ENCODE measurements around the gene TNFSF11.

Gene TNFSF11

GRCh38 chr13:42626176-42626860 is 52.4 kb downstream of the TNFSF11 start:
- H3K4me3 Mint-ChIP-seq, result no peak overlapping the region

GRCh38 chr13:42628666-42629065 is 54.7 kb downstream of the TNFSF11 start:
- Mint-ChIP-seq H3K27me3 (peaks cover 35% of the 10 kb centered on the region), H3K4me1 (no peaks in the 10 kb centered on the region), H3K9me3 (no peaks in the 10 kb centered on the region), H3K36me3 (ENCODE audit: insufficient read depth) (no peaks in the 10 kb centered on the region), H3K4me3 (no peak overlapping the region), H3K27ac (ENCODE audit: low read depth) (no peak overlapping the region)
- DNase-seq (ENCODE audit: low spot score in 2 of 2) (no peak), ATAC-seq (replicated peaks; ENCODE audit: extremely low read depth, poor library complexity, severe bottlenecking) (no peak)

More at GRCh38 chr13:42626176-42626860, 52.4 kb downstream of the TNFSF11 start:
- Mint-ChIP-seq H3K36me3 (ENCODE audit: insufficient read depth) (no peaks in the 10 kb centered on the region), H3K9me3 (no peaks in the 10 kb centered on the region), H3K27me3 (peaks cover 50% of the 10 kb centered on the region), H3K27ac (ENCODE audit: low read depth) (no peak overlapping the region), H3K4me1 (no peaks in the 10 kb centered on the region)
- ATAC-seq (replicated peaks; ENCODE audit: extremely low read depth, poor library complexity, severe bottlenecking) (no peak), DNase-seq (ENCODE audit: low spot score in 2 of 2) (no peak)

- no peaks in the 10 kb centered on the region for H3K4me1 Mint-ChIP-seq
- ATAC-seq (replicated peaks; ENCODE audit: extremely low read depth, poor library complexity, severe bottlenecking) (no peak), DNase-seq (ENCODE audit: low spot score in 2 of 2) (no peak)
- peaks cover 25% of the 10 kb centered on the region for H3K27me3 Mint-ChIP-seq
- no peaks in the 10 kb centered on the region for H3K36me3 Mint-ChIP-seq (ENCODE audit: insufficient read depth)
- H3K27ac Mint-ChIP-seq (ENCODE audit: low read depth), result no peak overlapping the region
- no peaks in the 10 kb centered on the region for H3K9me3 Mint-ChIP-seq
- no peak overlapping the region for H3K4me3 Mint-ChIP-seq
Observed at GRCh38 chr13:42631181-42631580, 57.2 kb downstream of the TNFSF11 start.

GRCh38 chr13:42633495-42633894 is 59.5 kb downstream of the TNFSF11 start:
- no peaks in the 10 kb centered on the region for H3K9me3 Mint-ChIP-seq

GRCh38 chr13:42638101-42638500 is 64.1 kb downstream of the TNFSF11 start:
- ATAC-seq (replicated peaks; ENCODE audit: extremely low read depth, poor library complexity, severe bottlenecking) (no peak), DNase-seq (ENCODE audit: low spot score in 2 of 2) (no peak)
- no peaks in the 10 kb centered on the region for H3K9me3 Mint-ChIP-seq
- H3K4me3 Mint-ChIP-seq, result no peak overlapping the region
- H3K27ac Mint-ChIP-seq (ENCODE audit: low read depth), result no peak overlapping the region
- H3K4me1 Mint-ChIP-seq, result no peaks in the 10 kb centered on the region
- H3K36me3 Mint-ChIP-seq (ENCODE audit: insufficient read depth), result peaks cover 2% of the 10 kb centered on the region
- H3K27me3 Mint-ChIP-seq, result peaks cover 51% of the 10 kb centered on the region

More at GRCh38 chr13:42633495-42633894, 59.5 kb downstream of the TNFSF11 start:
- no peak overlapping the region for H3K27ac Mint-ChIP-seq (ENCODE audit: low read depth)
- DNase-seq (ENCODE audit: low spot score in 2 of 2) (no peak), ATAC-seq (replicated peaks; ENCODE audit: extremely low read depth, poor library complexity, severe bottlenecking) (no peak)
- H3K4me3 Mint-ChIP-seq, result no peak overlapping the region
- H3K4me1 Mint-ChIP-seq, result no peaks in the 10 kb centered on the region
- no peaks in the 10 kb centered on the region for H3K36me3 Mint-ChIP-seq (ENCODE audit: insufficient read depth)
- peaks cover 13% of the 10 kb centered on the region for H3K27me3 Mint-ChIP-seq

GRCh38 chr13:42638886-42639285 is 64.9 kb downstream of the TNFSF11 start:
- Mint-ChIP-seq H3K9me3 (no peaks in the 10 kb centered on the region), H3K36me3 (ENCODE audit: insufficient read depth) (peaks cover 2% of the 10 kb centered on the region), H3K4me1 (no peaks in the 10 kb centered on the region), H3K27ac (ENCODE audit: low read depth) (no peak overlapping the region), H3K4me3 (no peak overlapping the region), H3K27me3 (peaks cover 55% of the 10 kb centered on the region)
- DNase-seq (ENCODE audit: low spot score in 2 of 2) (no peak), ATAC-seq (replicated peaks; ENCODE audit: extremely low read depth, poor library complexity, severe bottlenecking) (no peak)

- no peaks in the 10 kb centered on the region for H3K9me3 Mint-ChIP-seq
- H3K36me3 Mint-ChIP-seq (ENCODE audit: insufficient read depth), result peaks cover 2% of the 10 kb centered on the region
- no peak overlapping the region for H3K27ac Mint-ChIP-seq (ENCODE audit: low read depth)
- no peaks in the 10 kb centered on the region for H3K4me1 Mint-ChIP-seq
- H3K27me3 Mint-ChIP-seq, result peaks cover 68% of the 10 kb centered on the region
- no peak overlapping the region for H3K4me3 Mint-ChIP-seq
- DNase-seq (ENCODE audit: low spot score in 2 of 2), result no peak
- ATAC-seq (replicated peaks; ENCODE audit: extremely low read depth, poor library complexity, severe bottlenecking), result no peak
Observed at GRCh38 chr13:42643076-42643475, 69.1 kb downstream of the TNFSF11 start.

- Mint-ChIP-seq H3K27me3 (peaks cover 73% of the 10 kb centered on the region), H3K27ac (ENCODE audit: low read depth) (no peak overlapping the region), H3K4me3 (no peak overlapping the region), H3K9me3 (no peaks in the 10 kb centered on the region), H3K4me1 (no peaks in the 10 kb centered on the region), H3K36me3 (ENCODE audit: insufficient read depth) (no peaks in the 10 kb centered on the region)
- ATAC-seq (replicated peaks; ENCODE audit: extremely low read depth, poor library complexity, severe bottlenecking) (no peak), DNase-seq (ENCODE audit: low spot score in 2 of 2) (no peak)
Observed at GRCh38 chr13:42644841-42645240, 70.9 kb downstream of the TNFSF11 start.

GRCh38 chr13:42645717-42646116 is 71.8 kb downstream of the TNFSF11 start:
- no peak overlapping the region for H3K27ac Mint-ChIP-seq (ENCODE audit: low read depth)
- H3K4me3 Mint-ChIP-seq, result no peak overlapping the region
- no peaks in the 10 kb centered on the region for H3K36me3 Mint-ChIP-seq (ENCODE audit: insufficient read depth)
- DNase-seq (ENCODE audit: low spot score in 2 of 2), result no peak
- H3K4me1 Mint-ChIP-seq, result no peaks in the 10 kb centered on the region
- no peak for ATAC-seq (replicated peaks; ENCODE audit: extremely low read depth, poor library complexity, severe bottlenecking)
- H3K27me3 Mint-ChIP-seq, result peaks cover 73% of the 10 kb centered on the region
- no peaks in the 10 kb centered on the region for H3K9me3 Mint-ChIP-seq

- H3K9me3 Mint-ChIP-seq, result no peaks in the 10 kb centered on the region
- H3K4me3 Mint-ChIP-seq, result no peak overlapping the region
- H3K27ac Mint-ChIP-seq (ENCODE audit: low read depth), result no peak overlapping the region
- DNase-seq (ENCODE audit: low spot score in 2 of 2) (no peak), ATAC-seq (replicated peaks; ENCODE audit: extremely low read depth, poor library complexity, severe bottlenecking) (no peak)
- no peaks in the 10 kb centered on the region for H3K36me3 Mint-ChIP-seq (ENCODE audit: insufficient read depth)
- peaks cover 58% of the 10 kb centered on the region for H3K27me3 Mint-ChIP-seq
- H3K4me1 Mint-ChIP-seq, result no peaks in the 10 kb centered on the region
Observed at GRCh38 chr13:42649141-42649540, 75.2 kb downstream of the TNFSF11 start.

GRCh38 chr13:42649831-42650230 is 75.9 kb downstream of the TNFSF11 start:
- Mint-ChIP-seq H3K9me3 (no peaks in the 10 kb centered on the region), H3K4me1 (no peaks in the 10 kb centered on the region), H3K4me3 (no peak overlapping the region), H3K36me3 (ENCODE audit: insufficient read depth) (no peaks in the 10 kb centered on the region), H3K27me3 (peaks cover 59% of the 10 kb centered on the region), H3K27ac (ENCODE audit: low read depth) (no peak overlapping the region)
- no peak for ATAC-seq (replicated peaks; ENCODE audit: extremely low read depth, poor library complexity, severe bottlenecking)
- DNase-seq (ENCODE audit: low spot score in 2 of 2), result no peak

- no peaks in the 10 kb centered on the region for H3K9me3 Mint-ChIP-seq
- H3K36me3 Mint-ChIP-seq (ENCODE audit: insufficient read depth), result no peaks in the 10 kb centered on the region
- H3K4me3 Mint-ChIP-seq, result no peak overlapping the region
- no peak for ATAC-seq (replicated peaks; ENCODE audit: extremely low read depth, poor library complexity, severe bottlenecking)
- H3K4me1 Mint-ChIP-seq, result no peaks in the 10 kb centered on the region
- H3K27me3 Mint-ChIP-seq, result peaks cover 61% of the 10 kb centered on the region
- DNase-seq (ENCODE audit: low spot score in 2 of 2), result no peak
- H3K27ac Mint-ChIP-seq (ENCODE audit: low read depth), result no peak overlapping the region
Observed at GRCh38 chr13:42650506-42650905, 76.6 kb downstream of the TNFSF11 start.

- H3K4me3 Mint-ChIP-seq, result no peak overlapping the region
- H3K4me1 Mint-ChIP-seq, result no peaks in the 10 kb centered on the region
- DNase-seq (ENCODE audit: low spot score in 2 of 2) (no peak), ATAC-seq (replicated peaks; ENCODE audit: extremely low read depth, poor library complexity, severe bottlenecking) (no peak)
- no peaks in the 10 kb centered on the region for H3K36me3 Mint-ChIP-seq (ENCODE audit: insufficient read depth)
- H3K27me3 Mint-ChIP-seq, result peaks cover 57% of the 10 kb centered on the region
- no peaks in the 10 kb centered on the region for H3K9me3 Mint-ChIP-seq
- H3K27ac Mint-ChIP-seq (ENCODE audit: low read depth), result no peak overlapping the region
Observed at GRCh38 chr13:42651936-42652641, 78.1 kb downstream of the TNFSF11 start.
